Gastrocnemius medialis (tissue), 4 donors: ENCODE measurements around the gene NEB.

Source experiments
- CTCF ChIP-seq, 5 experiments: fragments of 450-650 bp in 3 of 5; fragments of 200-600 bp in 2 of 5; sonication (generic) in 2 of 5; IDR thresholded peaks in 4 of 5; conservative IDR thresholded peaks in 1 of 5; 1 replicate in 4 of 5; 2 replicates in 1 of 5; pipeline ENCODE4 v1.5.1; 2016 to 2019; ENCODE audit warnings: antibody characterized with exemption in 5 of 5, mild to moderate bottlenecking in 3 of 5, moderate library complexity in 3 of 5
- POLR2A ChIP-seq, 2 donors: fragments of 450-650 bp; IDR thresholded peaks; one replicate each; pipeline ENCODE4 v1.6.1; 2017; ENCODE audit warnings: antibody characterized with exemption in 2 of 2, mild to moderate bottlenecking in 2 of 2, moderate library complexity in 2 of 2

DNA sequence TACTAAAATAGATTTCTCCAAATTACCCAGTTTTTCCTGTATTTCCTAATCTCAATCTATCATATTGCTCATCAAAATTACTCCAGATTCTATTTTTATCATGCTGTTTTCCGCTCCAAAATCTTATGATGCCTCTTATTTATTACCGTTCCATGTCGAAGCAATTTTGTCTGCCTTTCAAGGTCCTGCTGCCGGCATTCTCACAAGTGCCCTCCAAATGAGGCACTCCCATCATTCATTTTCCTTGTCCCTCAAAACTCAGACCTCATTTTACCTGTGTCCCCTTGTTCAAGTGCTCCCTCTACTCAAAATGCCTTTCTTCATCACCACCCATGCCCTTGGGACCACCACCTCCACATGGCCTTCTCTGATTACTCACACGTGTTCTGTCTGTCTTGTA is 13.1 kb downstream of the NEB start:
- TF ChIP-seq POLR2A (IDR thresholded peaks at IDR 0.05) (no peak), CTCF (IDR thresholded peaks at IDR 0.05 in 4 of 5, conservative IDR thresholded peaks at IDR 0.05 in 1 of 5) (no peak)
